ENCODE data around the gene CAV1.
A peak's percentile ranks its signal among the peaks of the same experiment; 100 is the strongest.

The CAV1 gene

DNA sequence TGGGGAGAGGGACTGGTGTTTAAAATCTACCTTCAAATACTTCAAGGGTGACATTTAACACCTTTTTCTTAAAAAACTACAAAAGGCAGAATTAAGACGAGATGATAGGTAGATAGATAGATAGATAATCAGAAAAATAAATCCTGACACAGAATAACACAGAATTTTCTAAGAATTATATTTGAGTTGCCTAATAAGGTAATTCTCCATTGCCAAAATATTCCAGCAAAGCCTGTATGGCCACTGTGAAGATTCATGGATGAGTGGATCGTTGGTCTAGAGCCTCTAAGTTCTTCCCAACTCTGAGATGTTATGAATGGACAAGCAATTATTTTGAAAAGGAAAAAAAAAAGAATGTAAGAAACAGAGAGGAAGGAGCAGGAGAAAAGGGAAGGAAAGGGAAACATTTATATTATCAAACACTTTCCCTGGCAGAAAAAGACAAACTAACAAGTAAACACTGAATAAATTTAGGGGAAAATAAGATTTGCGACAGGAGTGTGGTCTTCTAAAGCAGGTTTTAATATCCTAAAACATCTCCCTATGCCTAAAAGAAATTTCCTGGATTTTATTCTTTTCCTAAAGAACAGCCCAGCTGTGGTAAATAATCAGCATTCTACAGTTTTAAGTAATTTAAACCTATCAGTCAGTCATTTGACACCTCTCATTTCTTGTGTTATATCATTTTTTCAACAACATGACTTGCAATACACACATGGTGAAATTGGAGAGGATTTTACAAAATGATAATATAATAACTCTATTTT, 32.8 kb upstream of the CAV1 start:
- DNase-seq (ENCODE audit: low read depth in 2 of 2) = no peak
- no peak overlapping the region for H3K4me3 ChIP-seq (replicated peaks in 1 of 2; ENCODE audit: low read depth in 2 of 2, low read length in 2 of 2)
- TF ChIP-seq, protein P1, sequence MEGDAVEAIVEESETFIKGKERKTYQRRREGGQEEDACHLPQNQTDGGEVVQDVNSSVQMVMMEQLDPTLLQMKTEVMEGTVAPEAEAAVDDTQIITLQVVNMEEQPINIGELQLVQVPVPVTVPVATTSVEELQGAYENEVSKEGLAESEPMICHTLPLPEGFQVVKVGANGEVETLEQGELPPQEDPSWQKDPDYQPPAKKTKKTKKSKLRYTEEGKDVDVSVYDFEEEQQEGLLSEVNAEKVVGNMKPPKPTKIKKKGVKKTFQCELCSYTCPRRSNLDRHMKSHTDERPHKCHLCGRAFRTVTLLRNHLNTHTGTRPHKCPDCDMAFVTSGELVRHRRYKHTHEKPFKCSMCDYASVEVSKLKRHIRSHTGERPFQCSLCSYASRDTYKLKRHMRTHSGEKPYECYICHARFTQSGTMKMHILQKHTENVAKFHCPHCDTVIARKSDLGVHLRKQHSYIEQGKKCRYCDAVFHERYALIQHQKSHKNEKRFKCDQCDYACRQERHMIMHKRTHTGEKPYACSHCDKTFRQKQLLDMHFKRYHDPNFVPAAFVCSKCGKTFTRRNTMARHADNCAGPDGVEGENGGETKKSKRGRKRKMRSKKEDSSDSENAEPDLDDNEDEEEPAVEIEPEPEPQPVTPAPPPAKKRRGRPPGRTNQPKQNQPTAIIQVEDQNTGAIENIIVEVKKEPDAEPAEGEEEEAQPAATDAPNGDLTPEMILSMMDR (IDR thresholded peaks at IDR 0.05; ENCODE audit: low read depth, low read length) = no peak

DNA sequence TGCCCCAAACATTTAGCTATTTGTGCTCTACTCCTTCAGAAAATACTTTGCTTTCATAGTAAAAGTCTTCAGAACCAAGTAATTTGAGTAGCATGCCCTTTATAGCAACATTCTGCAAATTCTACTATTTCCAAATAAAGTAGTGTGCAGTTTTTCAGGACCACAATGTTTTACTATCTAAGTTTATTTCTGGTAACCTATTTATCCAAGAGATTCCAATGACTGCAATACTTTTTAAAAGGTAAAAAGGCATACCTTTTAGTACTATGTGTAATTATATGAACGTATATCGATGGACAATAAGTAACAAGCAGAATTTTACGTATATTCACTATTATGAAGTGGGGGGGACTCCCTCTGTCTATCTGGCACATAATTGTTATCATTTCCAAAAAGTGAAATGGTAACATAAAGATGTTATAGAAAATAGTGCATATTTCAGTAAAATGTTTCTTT, 32.2 kb upstream of the CAV1 start:
- no peak for DNase-seq (ENCODE audit: low read depth in 2 of 2)
- H3K4me3 ChIP-seq (replicated peaks in 1 of 2; ENCODE audit: low read depth in 2 of 2, low read length in 2 of 2) = no peak overlapping the region
- TF ChIP-seq, protein P1 (IDR thresholded peaks at IDR 0.05; ENCODE audit: low read depth, low read length) = no peak

DNA sequence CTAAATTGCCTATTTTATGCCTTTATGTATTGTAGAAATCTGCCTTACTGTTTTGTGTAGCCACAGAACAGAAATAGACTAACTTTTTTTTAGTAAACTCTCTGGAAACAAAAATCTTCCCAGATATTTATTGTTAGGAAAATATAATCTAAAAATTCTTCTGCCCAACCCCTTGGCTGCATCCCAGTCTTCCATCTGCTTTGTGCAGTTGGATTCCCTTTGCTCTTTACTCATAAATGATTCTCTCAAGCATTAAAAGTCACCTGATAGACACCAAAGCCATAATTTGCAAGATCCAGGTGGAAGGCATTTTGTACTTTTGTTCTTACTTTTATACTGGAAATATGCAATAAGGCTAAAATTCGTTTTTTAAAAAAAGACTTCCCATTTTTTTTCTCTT, 31.4 kb upstream of the CAV1 start:
- H3K4me3 ChIP-seq (replicated peaks in 1 of 2; ENCODE audit: low read depth in 2 of 2, low read length in 2 of 2) = no peak overlapping the region
- DNase-seq (ENCODE audit: low read depth in 2 of 2) = no peak

DNA sequence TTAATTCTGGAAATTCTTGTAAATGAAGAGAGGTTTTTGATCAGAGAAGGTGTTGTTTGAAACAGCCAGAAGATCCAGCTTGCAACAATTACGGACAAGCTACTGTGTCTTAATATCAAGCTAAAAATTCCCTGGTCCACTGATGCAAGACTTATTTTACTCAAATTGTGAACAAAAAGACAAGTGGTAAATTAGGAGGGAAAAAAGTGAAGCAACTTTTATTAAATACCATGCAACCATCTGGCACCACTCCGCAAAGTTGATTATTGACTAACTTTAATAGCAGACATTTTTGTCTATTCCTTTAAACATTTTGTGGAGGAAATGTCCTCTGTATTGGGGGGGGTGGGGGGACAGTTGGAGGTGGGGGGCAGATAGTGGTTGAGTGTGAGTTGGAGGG, 30.4 kb upstream of the CAV1 start:
- TF ChIP-seq, protein P1 (IDR thresholded peaks at IDR 0.05; ENCODE audit: low read depth, low read length) = no peak
- no peak for DNase-seq (ENCODE audit: low read depth in 2 of 2)
- no peak overlapping the region for H3K4me3 ChIP-seq (replicated peaks in 1 of 2; ENCODE audit: low read depth in 2 of 2, low read length in 2 of 2)

More for the DNA sequence above, 31.4 kb upstream of the CAV1 start:
- TF ChIP-seq, protein P1 (IDR thresholded peaks at IDR 0.05; ENCODE audit: low read depth, low read length) = no peak

DNA sequence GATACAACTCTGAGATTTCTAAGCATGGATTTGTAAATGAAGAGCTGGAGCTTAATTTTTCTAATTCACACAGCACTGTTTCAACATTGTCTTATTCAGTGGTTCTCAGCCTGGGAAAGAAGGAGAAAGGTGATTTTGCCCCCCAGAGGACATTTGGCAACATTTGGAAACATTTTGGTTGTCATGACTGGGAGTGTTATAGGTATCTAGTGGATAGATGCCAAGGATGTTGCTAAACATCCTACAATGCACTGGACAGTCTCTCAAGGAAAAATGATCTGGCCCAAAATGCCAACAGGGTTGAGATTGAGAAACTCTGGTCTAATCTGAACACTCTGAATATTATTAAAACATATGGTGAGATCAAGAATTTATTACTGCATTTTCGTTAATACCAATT, 29.1 kb upstream of the CAV1 start:
- DNase-seq (ENCODE audit: low read depth in 2 of 2) = peak; percentile 61 to 75
- H3K4me3 ChIP-seq (replicated peaks in 1 of 2; ENCODE audit: low read depth in 2 of 2, low read length in 2 of 2) = no peak overlapping the region
- TF ChIP-seq, protein P1 (IDR thresholded peaks at IDR 0.05; ENCODE audit: low read depth, low read length) = no peak

DNA sequence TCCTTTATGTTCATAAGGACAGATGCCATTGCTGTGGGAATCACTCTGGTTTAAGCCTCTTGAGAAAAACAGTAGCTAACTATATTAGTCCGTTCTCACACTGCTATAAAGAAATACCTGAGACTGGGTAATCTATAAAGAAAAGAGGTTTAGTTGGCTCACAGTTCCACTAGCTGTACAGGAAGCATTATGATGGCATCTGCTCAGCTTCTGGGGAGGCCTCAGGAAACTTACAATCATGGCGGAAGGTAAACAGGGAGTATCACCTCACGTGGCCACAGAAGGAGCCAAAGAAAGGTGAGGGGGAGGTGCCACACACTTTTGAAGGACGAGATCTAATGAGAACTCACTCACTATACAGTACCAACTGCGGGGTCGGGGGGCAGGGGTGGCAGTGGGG, 28.2 kb upstream of the CAV1 start:
- H3K4me3 ChIP-seq (replicated peaks in 1 of 2; ENCODE audit: low read depth in 2 of 2, low read length in 2 of 2) = no peak overlapping the region
- TF ChIP-seq, protein P1 (IDR thresholded peaks at IDR 0.05; ENCODE audit: low read depth, low read length) = no peak
- DNase-seq (ENCODE audit: low read depth in 2 of 2) = no peak
